Activated CD4-positive, alpha-beta memory T cell treated with anti-CD3 and anti-CD28 coated beads for 36 hours (primary cell): Measurements from ENCODE around the gene TSPY1. TPM values are rescaled to one million over a fixed set of nuclear protein-coding genes. Genes with fewer than 3 reads are reported as not detected.
"Not testable (repeated sequence)": the region's sequence is repeated elsewhere in the genome, so short reads cannot be mapped to it uniquely, and the experiment has no call there.

Experiments
- CTCF ChIA-PET: fragments of 350-600 bp; sonication (Branson Sonifier 250); formaldehyde crosslinking; loops from one replicate; lab custom pipeline; 2021; ENCODE audit warnings: antibody characterized with exemption, inconsistent platforms; lab: Charles Lee
- POLR2A ChIA-PET: fragments of 350-600 bp; sonication (Branson Sonifier 250); formaldehyde crosslinking; loops from one replicate; lab custom pipeline; 2021; ENCODE audit warnings: antibody characterized with exemption; lab: Charles Lee
- DNase-seq: peaks from one replicate; pipeline ENCODE4 v3.0.0-alpha.2; 2020
- H3K27ac Mint-ChIP-seq: one replicate; pipeline ENCODE4 v1.8.0; 2021; ENCODE audit warnings: mixed read lengths
- H3K27me3 Mint-ChIP-seq: one replicate; pipeline ENCODE4 v1.8.0; 2021; ENCODE audit warnings: mixed read lengths
- H3K36me3 Mint-ChIP-seq: one replicate; pipeline ENCODE4 v1.8.0; 2021; ENCODE audit warnings: mixed read lengths
- H3K4me1 Mint-ChIP-seq: one replicate; pipeline ENCODE4 v1.8.0; 2021; ENCODE audit warnings: low read depth, mixed read lengths
- H3K4me3 Mint-ChIP-seq: one replicate; pipeline ENCODE4 v1.8.0; 2021; ENCODE audit warnings: mild to moderate bottlenecking, mixed read lengths
- H3K9me3 Mint-ChIP-seq: one replicate; pipeline ENCODE4 v1.8.0; 2021; ENCODE audit warnings: mixed read lengths
- intact Hi-C: fragments of 100-400 bp; cut with micrococcal nuclease; formaldehyde crosslinking; loops from one replicate; pipeline ENCODE4 v1.15.1; 2023
- total RNA-seq, 2 experiments: library from RNA; stranded (reverse); gene quantifications; one replicate each; pipeline ENCODE4 v1.2.3, GENCODE V29; 2021

The TSPY1 gene
- not detected for total RNA-seq

- intact Hi-C loops, H3K36me3 Mint-ChIP-seq, H3K27me3 Mint-ChIP-seq, POLR2A ChIA-PET, H3K4me1 Mint-ChIP-seq, DNase-seq, H3K27ac Mint-ChIP-seq, CTCF ChIA-PET, H3K4me3 Mint-ChIP-seq, H3K9me3 Mint-ChIP-seq: not testable (repeated sequence)
These were observed at the start of gene TSPY1 for GRCh38 chrY:9466655-9467054. TSPY1 (plus strand) TSS chrY:9466955; CDS start chrY:9467001, 46 bp downstream.

- intact Hi-C loops, CTCF ChIA-PET, H3K27ac Mint-ChIP-seq, H3K36me3 Mint-ChIP-seq, H3K4me1 Mint-ChIP-seq, H3K4me3 Mint-ChIP-seq, DNase-seq, H3K27me3 Mint-ChIP-seq, POLR2A ChIA-PET, H3K9me3 Mint-ChIP-seq: not testable (repeated sequence)
These were observed 20.2 kb downstream of the TSPY1 start, which contains the start of gene TSPY9 for GRCh38 chrY:9486967-9487366. TSPY9 (plus strand) TSS chrY:9487267; CDS start chrY:9487313, 46 bp downstream.

GRCh38 chrY:9504396-9504795 is 37.6 kb downstream of the TSPY1 start:
- H3K9me3 Mint-ChIP-seq, H3K36me3 Mint-ChIP-seq, H3K27me3 Mint-ChIP-seq, DNase-seq, CTCF ChIA-PET, POLR2A ChIA-PET, H3K27ac Mint-ChIP-seq, intact Hi-C loops, H3K4me3 Mint-ChIP-seq, H3K4me1 Mint-ChIP-seq: not testable (repeated sequence)

- CTCF ChIA-PET, intact Hi-C loops: not testable (repeated sequence)
These were observed 49.5 kb downstream of the TSPY1 start for GRCh38 chrY:9516287-9516686.

More at GRCh38 chrY:9516287-9516686, 49.5 kb downstream of the TSPY1 start:
- H3K9me3 Mint-ChIP-seq, H3K36me3 Mint-ChIP-seq, H3K4me3 Mint-ChIP-seq, POLR2A ChIA-PET, H3K27me3 Mint-ChIP-seq, DNase-seq, H3K4me1 Mint-ChIP-seq, H3K27ac Mint-ChIP-seq: not testable (repeated sequence)

Other genes starting within 250 kb of the TSPY1 start
- gene TSPY4, start 129.5 kb upstream of the TSPY1 start, total RNA-seq, result not detected
- gene TSPY8, start 109.2 kb upstream of the TSPY1 start, total RNA-seq, result not detected
- gene TSPY3, start 68.5 kb upstream of the TSPY1 start, total RNA-seq, result not detected
- gene TSPY9, start 20.3 kb downstream of the TSPY1 start, total RNA-seq, result not detected
- gene TSPY10, start 60.9 kb downstream of the TSPY1 start, total RNA-seq, result not detected